Measurements from ENCODE around the gene ECSCR.
"Not testable (repeated sequence)": the region's sequence is repeated elsewhere in the genome, so short reads cannot be mapped to it uniquely, and the experiment has no call there.

Gene ECSCR

GRCh38 chr5:139462586-139463276 lies at the start of gene ECSCR:
Gene ECSCR (minus strand): TSS chr5:139462743. CDS start chr5:139462670, 73 bp downstream.
- no peak for DNase-seq (ENCODE audit: low read depth in 2 of 2)

- not testable (repeated sequence) for DNase-seq (ENCODE audit: low read depth in 2 of 2)
These were observed 42.2 kb upstream of the ECSCR start for GRCh38 chr5:139504722-139505121.

- DNase-seq (ENCODE audit: low read depth in 2 of 2) = not testable (repeated sequence)
These were observed 41.3 kb upstream of the ECSCR start for GRCh38 chr5:139503879-139504278.

- DNase-seq (ENCODE audit: low read depth in 2 of 2) = not testable (repeated sequence)
These were observed 40.7 kb upstream of the ECSCR start for GRCh38 chr5:139503036-139503817.

- DNase-seq (ENCODE audit: low read depth in 2 of 2) = no peak
These were observed 38.8 kb upstream of the ECSCR start for GRCh38 chr5:139501381-139501780.

GRCh38 chr5:139495638-139496435 lies 33.3 kb upstream of the ECSCR start:
- DNase-seq (ENCODE audit: low read depth in 2 of 2) = no peak

- DNase-seq (ENCODE audit: low read depth in 2 of 2) = no peak
These were observed 32.3 kb upstream of the ECSCR start for GRCh38 chr5:139494832-139495231.

GRCh38 chr5:139494256-139494655 lies 31.7 kb upstream of the ECSCR start:
- no peak for DNase-seq (ENCODE audit: low read depth in 2 of 2)

- no peak for DNase-seq (ENCODE audit: low read depth in 2 of 2)
These were observed 30.2 kb upstream of the ECSCR start for GRCh38 chr5:139492700-139493192.

GRCh38 chr5:139488260-139488659 lies 25.7 kb upstream of the ECSCR start:
- no peak for DNase-seq (ENCODE audit: low read depth in 2 of 2)

- no peak for DNase-seq (ENCODE audit: low read depth in 2 of 2)
These were observed 23.7 kb upstream of the ECSCR start for GRCh38 chr5:139486201-139486600.

GRCh38 chr5:139482890-139483208 lies 20.3 kb upstream of the ECSCR start:
- DNase-seq (ENCODE audit: low read depth in 2 of 2) = not testable (repeated sequence)

- peak; percentile 26 to 33 for DNase-seq (ENCODE audit: low read depth in 2 of 2)
These were observed 19.7 kb upstream of the ECSCR start, which contains the start of gene STING1 for GRCh38 chr5:139482050-139482889. Gene STING1 (minus strand): TSS chr5:139482758. CDS start chr5:139481704, 1,054 bp downstream.

GRCh38 chr5:139481580-139482049 lies 19.1 kb upstream of the ECSCR start:
- DNase-seq (ENCODE audit: low read depth in 2 of 2) = no peak

- DNase-seq (ENCODE audit: low read depth in 2 of 2) = no peak
These were observed 18.6 kb upstream of the ECSCR start for GRCh38 chr5:139481122-139481533.

- DNase-seq (ENCODE audit: low read depth in 2 of 2) = not testable (repeated sequence)
These were observed 17.2 kb upstream of the ECSCR start for GRCh38 chr5:139479729-139480128.

- DNase-seq (ENCODE audit: low read depth in 2 of 2) = not testable (repeated sequence)
These were observed 16.3 kb upstream of the ECSCR start for GRCh38 chr5:139478657-139479423.

GRCh38 chr5:139475865-139476617 lies 13.5 kb upstream of the ECSCR start:
- DNase-seq (ENCODE audit: low read depth in 2 of 2) = no peak
